ENCODE measurements around the gene GRB10.
"Not testable (repeated sequence)": the region's sequence is repeated elsewhere in the genome, so short reads cannot be mapped to it uniquely, and the experiment has no call there.

Gene GRB10

GRCh38 chr7:50779427-50779826 lies 3.3 kb downstream of the GRB10 start:
- no peak for DNase-seq (ENCODE audit: low read depth in 2 of 2)

- no peak for DNase-seq (ENCODE audit: low read depth in 2 of 2)
These were observed 4.5 kb downstream of the GRB10 start for GRCh38 chr7:50778189-50778588.

GRCh38 chr7:50775836-50776235 lies 6.9 kb downstream of the GRB10 start:
- no peak for DNase-seq (ENCODE audit: low read depth in 2 of 2)

- no peak for DNase-seq (ENCODE audit: low read depth in 2 of 2)
These were observed 7.5 kb downstream of the GRB10 start for GRCh38 chr7:50775231-50775630.

- no peak for DNase-seq (ENCODE audit: low read depth in 2 of 2)
These were observed 8.4 kb downstream of the GRB10 start for GRCh38 chr7:50774319-50774718.

GRCh38 chr7:50773071-50773470 lies 9.6 kb downstream of the GRB10 start:
- not testable (repeated sequence) for DNase-seq (ENCODE audit: low read depth in 2 of 2)

GRCh38 chr7:50771120-50772002 lies 11.3 kb downstream of the GRB10 start:
- DNase-seq (ENCODE audit: low read depth in 2 of 2), result no peak

GRCh38 chr7:50768485-50769474 lies 13.9 kb downstream of the GRB10 start:
- DNase-seq (ENCODE audit: low read depth in 2 of 2), result no peak

- no peak for DNase-seq (ENCODE audit: low read depth in 2 of 2)
These were observed 15.9 kb downstream of the GRB10 start for GRCh38 chr7:50766849-50767207.

GRCh38 chr7:50766106-50766848 lies 16.4 kb downstream of the GRB10 start:
- no peak for DNase-seq (ENCODE audit: low read depth in 2 of 2)

- DNase-seq (ENCODE audit: low read depth in 2 of 2), result no peak
These were observed 20.4 kb downstream of the GRB10 start for GRCh38 chr7:50762337-50762736.

GRCh38 chr7:50761713-50762112 lies 21.0 kb downstream of the GRB10 start:
- DNase-seq (ENCODE audit: low read depth in 2 of 2), result no peak

- no peak for DNase-seq (ENCODE audit: low read depth in 2 of 2)
These were observed 24.8 kb downstream of the GRB10 start for GRCh38 chr7:50757703-50758390.

GRCh38 chr7:50756180-50756579 lies 26.5 kb downstream of the GRB10 start:
- no peak for DNase-seq (ENCODE audit: low read depth in 2 of 2)

- DNase-seq (ENCODE audit: low read depth in 2 of 2), result no peak
These were observed 28.0 kb downstream of the GRB10 start for GRCh38 chr7:50754684-50755083.

- DNase-seq (ENCODE audit: low read depth in 2 of 2), result no peak
These were observed 28.5 kb downstream of the GRB10 start for GRCh38 chr7:50754241-50754640.

GRCh38 chr7:50752422-50752821 lies 30.3 kb downstream of the GRB10 start:
- DNase-seq (ENCODE audit: low read depth in 2 of 2), result no peak

GRCh38 chr7:50751146-50751545 lies 31.6 kb downstream of the GRB10 start:
- DNase-seq (ENCODE audit: low read depth in 2 of 2), result no peak

GRCh38 chr7:50749896-50750295 lies 32.8 kb downstream of the GRB10 start:
- DNase-seq (ENCODE audit: low read depth in 2 of 2), result no peak

GRCh38 chr7:50748472-50748871 lies 34.2 kb downstream of the GRB10 start:
- no peak for DNase-seq (ENCODE audit: low read depth in 2 of 2)

- no peak for DNase-seq (ENCODE audit: low read depth in 2 of 2)
These were observed 36.9 kb downstream of the GRB10 start for GRCh38 chr7:50745835-50746234.
